ENCODE data around the gene ASAP2. TPM values are rescaled to one million over a fixed set of nuclear protein-coding genes. Genes with fewer than 3 reads are reported as not detected.
A peak's percentile ranks its signal among the peaks of the same experiment; 100 is the strongest.

ASAP2 gene
- total RNA-seq, 1 donor from 2014 or later: 29.5 TPM

DNA sequence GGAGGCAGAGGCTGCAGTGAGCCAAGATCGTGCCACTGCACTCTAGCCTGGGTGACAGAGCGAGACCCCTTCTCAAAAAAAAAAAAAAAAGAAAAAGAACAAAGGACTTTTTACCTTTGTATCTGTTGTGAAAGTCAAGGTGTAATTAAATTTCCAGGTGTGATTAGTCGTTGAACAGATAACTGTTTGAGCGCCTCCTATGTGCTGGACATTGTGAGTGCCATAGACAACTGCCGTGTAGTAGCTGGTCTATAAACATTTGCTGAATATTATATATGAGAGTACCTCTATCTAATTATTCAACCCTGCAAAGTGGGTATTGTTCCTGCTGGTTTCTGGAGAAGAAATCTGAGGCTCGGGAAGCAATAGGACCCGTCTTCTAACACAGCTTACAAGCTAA is 71.8 kb downstream of the ASAP2 start:
- no peak for DNase-seq

DNA sequence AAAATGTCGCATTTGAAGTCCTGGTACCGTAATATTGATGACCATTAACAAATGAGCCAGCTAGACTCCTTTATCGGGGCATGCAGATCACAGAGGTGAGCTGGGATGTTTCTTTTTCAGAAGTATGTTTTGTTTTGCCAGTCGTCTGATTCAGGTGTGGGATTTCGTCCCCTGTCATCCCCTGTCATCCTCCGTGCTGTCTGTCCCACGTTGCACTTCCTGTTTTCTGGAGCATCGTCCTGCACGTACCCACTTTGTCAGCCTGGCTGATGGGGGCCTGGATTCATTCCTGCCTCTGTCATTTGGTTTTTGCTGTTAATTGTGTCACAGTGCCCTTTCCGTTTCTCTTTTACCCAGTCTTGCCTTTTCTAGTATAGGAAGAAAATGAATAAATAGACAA is 72.8 kb downstream of the ASAP2 start:
- DNase-seq: no peak

DNA sequence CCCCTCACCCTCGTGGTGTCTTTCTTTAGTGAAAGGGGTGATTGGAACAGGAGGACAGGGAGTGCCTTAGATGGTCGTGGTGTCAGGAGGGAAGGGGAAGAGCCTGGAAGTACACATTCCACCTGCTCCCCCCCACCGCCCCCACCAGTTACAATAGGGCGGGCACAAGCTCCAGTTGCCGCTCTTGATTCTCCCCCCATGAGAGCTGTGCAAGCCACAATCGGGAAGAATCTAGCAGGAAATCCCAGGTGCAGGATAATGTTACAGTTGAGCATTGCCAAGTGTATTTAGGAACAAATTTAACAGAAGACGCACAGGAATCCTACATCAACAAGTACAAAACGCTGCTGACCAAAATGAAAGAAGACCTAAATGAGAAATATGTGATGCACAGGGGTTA is 73.6 kb downstream of the ASAP2 start:
- DNase-seq: peak; percentile 46

DNA sequence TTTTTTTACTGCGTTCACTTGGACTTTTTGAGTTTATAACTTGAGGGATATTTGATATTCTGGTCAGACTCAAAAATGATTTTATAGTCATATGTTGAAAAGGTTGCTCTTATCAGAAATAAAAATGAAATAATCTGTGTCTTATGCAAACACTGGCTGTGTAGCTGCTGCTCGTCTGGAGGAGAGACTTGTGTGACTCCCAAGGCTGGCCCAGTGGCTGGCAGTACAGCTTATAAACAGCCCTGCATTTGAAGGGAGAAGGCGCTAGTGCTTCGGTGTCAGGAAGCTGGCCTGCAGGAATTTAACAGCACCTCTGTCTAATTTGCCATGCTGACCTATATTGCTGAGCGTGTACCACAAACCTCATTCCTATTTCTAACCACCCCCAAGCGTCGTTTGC is 74.5 kb downstream of the ASAP2 start:
- no peak for DNase-seq

DNA sequence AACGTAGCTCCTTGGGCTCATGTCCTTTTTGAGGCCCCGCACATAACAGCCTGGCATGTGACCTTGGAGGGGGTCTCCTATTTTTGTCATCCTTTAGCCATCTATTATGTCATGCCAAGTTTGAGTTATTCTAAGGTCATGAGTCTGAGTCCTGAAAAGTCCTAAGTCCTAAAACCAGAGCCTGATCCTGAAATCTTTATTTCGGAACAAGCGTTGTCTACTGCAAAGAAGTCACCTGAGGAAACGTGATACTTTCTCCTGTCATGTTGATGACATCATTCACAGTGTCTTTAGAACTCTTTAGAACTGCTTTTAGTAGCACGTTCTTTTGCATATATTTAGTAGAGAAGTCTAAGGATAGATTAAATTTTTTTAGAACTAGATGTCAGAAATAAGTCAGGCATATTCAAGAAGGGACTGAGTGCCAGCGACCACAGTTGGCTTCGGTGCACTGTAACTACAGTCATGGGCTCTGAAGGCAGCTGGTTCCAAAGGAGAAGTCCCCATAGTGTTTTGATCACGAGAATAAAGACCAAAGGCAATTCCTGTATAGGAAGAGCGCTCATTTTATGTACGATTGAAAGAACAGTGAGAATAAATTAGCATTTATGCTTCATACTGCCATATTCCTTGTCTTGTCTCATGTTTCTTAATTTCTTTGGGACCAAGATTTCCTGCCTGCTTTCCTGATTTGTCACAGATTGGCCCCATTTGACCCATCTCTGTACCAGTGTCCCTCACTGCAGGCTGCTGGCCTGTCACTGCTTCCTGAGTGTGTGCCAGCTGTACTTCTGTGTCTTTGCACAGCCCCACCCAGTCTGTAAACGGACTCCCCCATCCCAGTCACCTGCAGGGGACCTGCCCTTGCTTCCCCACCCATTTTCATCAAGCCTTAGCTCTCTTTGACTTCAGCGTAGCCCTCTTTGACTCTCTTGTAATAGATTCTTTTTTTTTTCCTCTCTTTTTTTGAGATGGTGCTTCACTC is 75.8 kb downstream of the ASAP2 start:
- no peak for DNase-seq

DNA sequence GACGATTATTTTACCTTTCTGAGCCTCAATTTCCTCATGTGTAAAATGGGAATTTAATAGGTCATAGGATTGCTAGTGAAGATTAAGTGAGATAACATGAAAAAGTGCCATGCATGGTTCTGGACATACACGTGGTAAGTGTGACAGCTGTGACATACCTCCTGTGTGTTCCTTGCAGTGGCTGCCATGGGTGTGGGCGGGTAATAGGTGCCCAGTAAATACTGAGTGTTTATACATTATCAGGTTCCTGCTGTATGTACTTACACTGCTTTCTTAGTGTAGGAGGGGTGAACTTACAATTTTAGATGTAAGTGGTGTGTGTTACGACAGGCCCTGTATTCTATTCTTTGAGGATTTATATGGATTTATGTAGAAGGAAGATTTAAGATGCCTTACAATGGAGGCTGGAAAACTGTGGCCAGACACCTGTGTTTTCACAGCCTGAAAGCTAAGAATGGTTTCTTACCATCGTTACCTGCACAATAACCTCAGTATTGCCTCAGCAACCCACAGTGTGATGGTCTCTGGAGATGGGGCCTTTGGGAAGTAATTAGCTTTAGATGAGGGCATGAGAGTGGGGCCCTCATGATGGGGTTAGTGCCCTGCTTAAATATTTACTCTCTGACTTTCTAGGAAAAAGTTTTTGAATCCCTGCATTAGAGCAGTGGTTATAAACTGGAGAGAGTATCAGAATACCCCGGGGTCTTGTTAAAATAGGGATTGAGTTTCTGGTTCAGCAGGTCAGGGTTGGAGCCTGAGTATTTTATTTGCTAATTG is 78.1 kb downstream of the ASAP2 start:
- no peak for DNase-seq

DNA sequence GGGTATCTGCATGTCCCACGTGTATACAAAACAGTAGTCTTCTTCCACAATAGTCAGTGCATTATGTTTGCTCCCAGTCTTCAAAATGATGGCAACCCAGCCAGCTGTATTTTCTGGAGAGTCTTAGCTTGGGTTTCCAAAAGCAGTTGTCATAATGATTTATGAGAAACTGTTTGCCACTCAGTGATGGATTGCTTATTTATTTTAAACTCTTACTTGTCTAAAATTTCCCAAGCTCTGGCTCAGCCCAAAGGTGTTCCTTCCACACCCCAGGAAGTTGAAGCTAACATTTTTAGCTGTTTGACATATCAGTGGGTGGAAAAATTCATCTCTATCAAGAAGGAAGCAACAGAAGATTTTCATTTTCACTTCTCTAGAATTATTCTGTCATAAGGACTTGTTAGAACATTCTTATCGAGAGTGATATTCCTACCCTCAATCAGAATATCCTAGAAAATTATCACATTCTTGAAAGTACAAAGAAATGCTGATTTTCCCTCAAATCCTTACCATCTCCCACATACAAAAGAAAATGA is 78.8 kb downstream of the ASAP2 start:
- DNase-seq: no peak

DNA sequence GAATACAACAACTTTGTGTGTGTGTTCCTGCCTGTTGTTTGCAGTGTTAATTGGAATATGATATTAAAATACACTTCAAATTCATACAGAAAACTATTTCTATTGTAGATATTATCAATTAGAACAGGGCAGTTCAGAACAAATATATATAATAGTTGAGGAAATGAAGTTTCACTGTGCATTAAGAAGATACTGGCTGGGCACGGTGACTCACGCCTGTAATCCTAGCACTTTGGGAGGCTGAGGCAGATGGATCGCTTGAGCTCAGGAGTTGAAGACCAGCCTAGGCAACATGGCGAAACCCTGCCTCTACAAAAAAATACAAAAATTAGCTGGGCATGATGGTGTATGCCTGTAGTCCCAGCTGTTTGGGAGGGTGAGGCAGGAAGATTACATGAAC is 79.3 kb downstream of the ASAP2 start:
- no peak for DNase-seq

DNA sequence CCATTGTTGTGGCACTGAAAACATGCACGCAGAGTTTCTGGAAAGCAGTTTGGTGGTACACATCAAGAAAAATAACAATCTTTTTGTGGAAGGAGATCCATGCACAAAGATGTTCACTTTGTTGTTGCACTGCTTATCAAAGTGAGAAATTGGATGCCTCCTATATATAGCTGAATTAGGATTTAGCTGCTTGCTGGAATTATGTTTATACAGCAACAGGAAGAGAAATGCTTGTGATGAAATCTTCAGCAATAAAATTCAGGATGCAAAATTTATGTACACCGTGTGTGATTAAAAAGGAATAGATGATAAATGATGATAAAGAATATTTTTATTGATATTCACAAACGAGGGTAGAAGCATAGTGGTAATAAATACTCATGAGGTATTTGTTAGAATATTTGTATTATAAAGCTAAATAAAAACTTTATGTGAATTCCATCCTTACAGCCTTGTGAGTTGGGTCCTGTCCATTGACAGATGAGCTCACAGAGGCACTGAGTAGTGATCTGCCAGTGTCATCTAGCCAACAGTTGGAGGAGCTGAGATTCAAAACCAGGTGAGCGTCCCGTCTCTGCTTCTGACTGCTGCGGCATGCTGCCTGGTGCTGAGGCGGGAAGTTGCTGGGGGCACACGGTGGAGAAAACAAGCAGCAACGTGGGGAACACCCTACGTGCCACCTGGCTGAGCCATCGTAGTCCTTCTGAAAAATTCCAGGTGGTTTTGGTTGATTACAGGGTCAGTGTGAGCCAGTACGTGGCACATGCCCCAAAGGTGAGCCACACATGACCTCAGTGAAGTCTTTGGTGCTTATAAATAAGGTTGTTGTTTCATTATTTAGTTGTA is 80.2 kb downstream of the ASAP2 start:
- DNase-seq: no peak

DNA sequence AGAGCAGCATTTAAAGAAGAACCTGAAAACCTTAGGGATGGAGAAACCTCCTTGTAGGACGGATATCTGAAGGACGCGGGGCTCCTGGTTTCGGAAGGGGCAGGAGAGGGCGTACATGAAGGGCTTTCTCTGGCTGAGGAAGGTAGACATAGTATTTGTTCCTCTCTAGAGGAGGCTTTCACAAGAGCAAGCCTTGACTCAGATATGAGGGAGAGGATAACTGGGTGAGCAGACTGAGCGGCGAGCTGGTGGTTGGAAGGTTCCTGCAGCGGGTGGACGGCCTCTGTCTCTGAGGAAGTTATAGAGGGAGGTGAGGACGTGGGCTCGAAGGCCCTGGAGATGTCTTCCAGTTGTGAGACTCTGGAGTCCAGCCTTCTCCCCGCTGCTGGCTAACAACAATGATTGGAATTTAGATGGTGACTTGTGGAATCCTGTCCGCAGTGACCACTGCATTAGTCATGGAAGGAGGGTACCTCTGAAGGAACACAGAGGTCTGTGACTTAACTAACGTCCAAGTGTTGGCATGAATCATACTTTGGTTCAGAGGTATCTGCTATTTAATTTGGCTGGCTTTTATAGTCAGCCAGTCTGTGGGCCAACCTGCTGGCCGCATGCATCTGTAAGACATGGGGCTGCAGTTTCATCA is 80.9 kb downstream of the ASAP2 start:
- no peak for DNase-seq

DNA sequence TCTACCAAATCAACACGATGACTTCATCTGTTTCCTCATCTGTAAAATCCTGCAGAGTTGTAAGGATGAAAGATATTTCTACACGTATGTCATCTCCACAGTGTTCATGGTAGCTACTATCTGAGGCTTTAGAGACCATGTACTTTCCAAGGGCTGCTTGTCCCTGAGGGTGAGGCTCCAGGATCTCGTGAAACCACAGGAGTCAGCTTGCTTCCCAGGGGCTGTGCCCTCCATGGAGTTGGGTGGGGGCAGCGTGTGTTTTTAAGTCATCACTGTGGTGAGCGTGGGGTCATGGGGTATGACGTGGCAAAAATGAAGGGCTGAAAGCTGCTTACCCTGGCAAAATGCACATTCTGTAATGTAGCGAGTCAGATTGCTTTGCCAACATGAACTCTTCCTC is 81.6 kb downstream of the ASAP2 start:
- DNase-seq: no peak

DNA sequence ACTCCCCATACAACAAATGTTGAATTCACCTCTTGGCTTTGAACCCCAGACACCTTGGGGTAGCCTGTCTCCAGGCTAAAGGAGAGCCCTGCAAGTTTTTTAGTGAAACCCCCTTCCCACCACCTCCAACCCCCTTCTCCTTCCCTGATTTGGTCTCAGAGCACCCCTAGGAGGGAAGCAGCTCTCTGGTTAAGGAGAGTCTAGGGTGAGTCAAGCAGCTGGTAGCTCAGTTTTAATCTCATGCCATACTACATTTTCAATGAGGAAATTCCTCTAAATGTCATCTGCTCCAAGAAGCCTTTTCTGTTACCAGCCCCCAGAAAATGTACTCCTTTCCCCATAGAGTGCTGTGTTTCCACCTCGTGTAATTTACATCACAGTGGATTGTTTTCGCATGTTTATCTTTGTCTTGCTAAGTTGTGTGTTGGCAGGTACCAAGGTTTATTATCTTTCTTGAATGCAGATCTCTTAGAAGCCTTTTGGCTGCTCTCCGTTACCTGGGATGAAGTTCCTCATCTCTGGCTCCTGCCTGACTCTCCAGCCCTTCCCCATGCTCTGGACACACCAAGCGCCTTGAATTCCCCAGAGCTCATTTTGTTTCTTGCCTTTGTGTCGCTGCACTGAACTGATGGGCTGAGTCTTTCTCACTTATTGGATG is 82.2 kb downstream of the ASAP2 start:
- no peak for DNase-seq

DNA sequence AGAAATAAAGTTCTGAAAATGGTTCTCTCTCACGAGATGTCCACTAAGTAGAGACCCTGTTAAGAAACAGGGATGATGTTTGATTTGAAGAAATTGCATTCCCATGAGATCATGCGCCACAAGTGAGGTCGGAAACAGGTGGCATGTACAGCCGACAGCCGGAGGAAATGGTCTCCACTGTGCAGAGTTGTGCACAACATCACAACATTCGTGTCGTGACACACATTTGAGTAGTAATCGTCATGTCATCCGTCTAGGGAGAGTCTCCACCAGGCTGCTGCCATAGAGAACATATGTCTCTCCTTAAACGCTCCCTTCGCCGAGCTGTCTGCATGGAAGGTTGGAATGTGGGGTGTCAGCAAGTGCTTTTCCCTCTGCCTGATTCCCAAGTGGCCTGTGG is 84.7 kb downstream of the ASAP2 start:
- DNase-seq: peak; percentile 31

DNA sequence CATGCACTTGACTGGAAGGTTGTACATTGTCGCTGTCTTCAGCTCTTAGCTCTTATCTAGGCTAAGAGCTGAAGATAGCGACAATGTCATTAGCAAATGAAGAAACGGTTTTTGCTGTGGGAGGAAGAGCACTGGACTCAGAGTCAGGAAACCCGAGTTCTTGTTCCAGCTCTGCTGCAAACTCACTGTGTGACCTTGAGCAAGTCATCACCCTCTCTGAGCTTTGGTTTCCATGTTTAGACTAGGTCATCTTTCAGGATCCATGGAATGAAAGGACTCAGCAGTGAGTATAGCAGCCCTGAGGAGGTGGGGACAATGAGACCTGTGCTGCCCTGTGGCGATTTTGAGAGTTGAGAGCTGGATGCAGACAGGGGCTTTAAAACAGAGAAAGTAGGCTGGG is 85.3 kb downstream of the ASAP2 start:
- no peak for DNase-seq

DNA sequence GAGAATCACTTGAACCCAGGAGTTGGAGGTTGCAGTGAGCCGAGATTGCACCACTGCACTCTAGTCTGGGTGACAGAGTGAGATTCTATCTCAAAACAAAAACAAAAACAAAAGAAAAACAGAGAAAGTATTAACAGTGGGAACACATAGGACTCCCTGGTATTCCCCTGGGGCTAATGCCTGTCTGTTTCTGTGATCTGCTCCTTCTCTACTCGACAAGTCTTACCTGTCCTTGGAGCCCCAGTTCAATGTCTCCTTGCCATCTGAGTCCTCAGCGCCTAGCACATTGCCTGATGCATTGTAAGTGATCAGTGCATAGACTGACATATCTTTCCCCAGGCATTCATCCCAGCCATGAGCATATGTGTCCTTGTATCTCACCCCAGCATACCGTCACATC is 85.8 kb downstream of the ASAP2 start:
- no peak for DNase-seq

DNA sequence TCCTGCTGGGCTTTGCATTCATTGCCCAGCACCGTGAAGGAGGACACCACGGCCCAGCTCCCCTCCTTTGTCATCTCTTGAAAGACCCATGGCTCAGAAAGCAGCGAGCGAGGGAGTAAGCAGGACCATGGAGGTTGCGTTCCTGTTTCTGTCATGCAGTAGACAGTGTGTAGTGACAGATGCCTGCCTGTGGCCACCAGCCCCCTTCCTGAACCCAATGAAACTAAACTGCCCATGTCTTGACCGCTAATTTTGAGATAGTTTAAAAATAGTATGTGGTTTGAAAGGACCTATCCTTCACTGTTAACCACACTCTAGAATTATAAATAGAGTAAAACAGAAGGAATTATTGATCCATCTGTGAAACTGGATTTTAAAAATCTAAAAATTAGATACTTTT is 88.2 kb downstream of the ASAP2 start:
- DNase-seq: no peak

DNA sequence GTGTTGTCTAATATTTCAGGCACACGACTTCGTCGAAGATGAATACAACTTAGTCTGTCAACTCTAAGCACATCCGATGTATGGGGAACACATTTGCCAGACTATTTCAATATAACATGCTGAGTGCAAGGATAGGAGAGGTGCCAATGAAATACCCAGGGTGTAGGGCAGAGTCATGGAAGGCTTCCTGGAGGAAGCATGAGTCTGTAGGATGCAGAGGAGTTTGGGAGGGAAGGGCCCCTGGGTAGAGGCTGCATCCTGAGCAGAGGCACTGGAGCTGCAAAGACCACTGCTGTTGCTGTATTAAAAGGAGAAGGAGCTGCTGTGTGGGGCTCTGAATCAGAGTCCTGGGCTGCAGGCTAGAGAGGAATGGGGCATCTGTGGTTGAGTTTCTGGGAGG is 89.9 kb downstream of the ASAP2 start:
- no peak for DNase-seq

DNA sequence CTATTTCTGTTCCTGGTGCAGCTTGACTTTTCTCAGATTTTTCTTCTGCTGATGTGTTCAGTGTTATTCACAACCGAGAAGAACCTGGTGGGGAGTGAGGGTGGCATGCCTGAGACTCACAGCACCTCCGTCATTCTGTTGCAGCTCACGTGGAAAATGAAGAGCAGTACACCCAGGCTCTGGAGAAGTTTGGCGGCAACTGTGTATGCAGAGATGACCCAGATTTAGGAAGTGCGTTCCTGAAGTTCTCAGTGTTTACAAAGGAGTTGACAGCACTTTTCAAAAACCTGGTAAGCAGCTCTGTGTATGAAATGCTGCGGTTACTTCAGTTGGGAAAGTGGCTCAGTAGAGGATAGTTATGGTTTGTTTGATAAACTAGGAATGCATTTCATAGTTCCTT is 90.5 kb downstream of the ASAP2 start:
- no peak for DNase-seq

DNA sequence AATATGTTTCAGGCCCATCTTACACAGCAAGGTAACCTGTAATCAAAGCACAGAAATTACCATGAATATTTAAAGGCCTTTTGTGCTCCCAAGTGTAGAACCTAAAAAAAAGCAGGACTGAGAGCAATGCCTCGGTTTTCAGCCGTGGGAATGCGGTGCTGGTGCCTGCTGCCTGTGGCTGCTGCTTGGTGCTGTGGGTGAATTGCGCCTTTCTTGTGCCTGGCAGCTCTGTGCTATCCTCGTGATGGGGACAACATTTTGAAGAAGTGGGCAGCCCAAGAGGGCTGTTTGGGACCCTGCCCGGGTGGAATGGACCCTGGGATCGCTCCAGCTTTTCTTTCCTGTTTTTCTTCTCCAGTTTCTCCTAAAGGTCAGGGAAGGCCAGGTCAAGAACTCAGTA is 91.2 kb downstream of the ASAP2 start:
- DNase-seq: no peak

DNA sequence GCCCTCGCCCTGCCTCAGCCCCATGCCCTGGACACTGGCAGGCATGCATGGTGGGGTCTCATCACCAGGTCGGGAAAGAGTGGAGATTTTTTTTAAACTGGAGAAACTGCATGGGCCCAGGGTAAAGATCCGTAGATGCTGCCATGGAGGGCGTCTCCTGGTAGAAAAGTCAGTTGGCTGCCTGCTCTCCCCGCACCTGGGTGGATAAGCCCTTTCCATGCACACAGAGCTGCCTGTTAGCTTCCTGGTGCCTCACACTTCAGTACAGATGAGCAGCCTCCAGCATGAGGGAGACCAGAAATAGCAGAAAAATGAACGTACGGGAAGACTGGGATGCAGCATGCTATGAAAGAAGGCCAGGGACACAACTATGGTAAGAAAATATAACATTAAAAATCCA is 92.0 kb downstream of the ASAP2 start:
- no peak for DNase-seq
